Neural progenitor cell (in vitro differentiated cells): ENCODE results near the gene PTPN14. TPM values are rescaled to one million over a fixed set of nuclear protein-coding genes. Genes with fewer than 3 reads are reported as not detected.

Experiments used
- DNase-seq: peaks from one replicate; pipeline ENCODE4 v3.0.0-alpha.2; 2016; ENCODE audit warnings: low spot score
- H2AFZ ChIP-seq: fragments of 200-600 bp; sonication (generic); replicated peaks from 2 replicates; pipeline ENCODE4 v1.6.1; 2016; ENCODE audit warnings: antibody characterized with exemption
- H3F3A ChIP-seq: fragments of 200-600 bp; sonication (generic); 2 replicates; pipeline ENCODE4 v1.6.1; 2016; ENCODE audit warnings: antibody characterized with exemption, low read depth
- H3K27ac ChIP-seq: fragments of 200-600 bp; sonication (generic); 2 replicates; pipeline ENCODE4 v1.5.1; 2016; ENCODE audit warnings: mild to moderate bottlenecking
- H3K27me3 ChIP-seq: fragments of 200-600 bp; sonication (generic); 2 replicates; pipeline ENCODE4 v1.6.1; 2016; ENCODE audit warnings: mild to moderate bottlenecking, moderate library complexity
- H3K36me3 ChIP-seq: fragments of 200-600 bp; sonication (generic); 2 replicates; pipeline ENCODE4 v1.5.1; 2016
- H3K4me1 ChIP-seq: fragments of 200-600 bp; sonication (generic); 2 replicates; pipeline ENCODE4 v1.6.1; 2016; ENCODE audit warnings: mixed run types
- H3K4me2 ChIP-seq: fragments of 200-600 bp; sonication (generic); 2 replicates; pipeline ENCODE4 v1.6.1; 2016
- H3K4me3 ChIP-seq: fragments of 200-600 bp; sonication (generic); 2 replicates; pipeline ENCODE4 v1.5.1; 2016
- H3K79me2 ChIP-seq: fragments of 200-600 bp; sonication (generic); 2 replicates; pipeline ENCODE4 v1.6.1; 2016; ENCODE audit warnings: low read depth
- H3K9ac ChIP-seq: fragments of 200-600 bp; sonication (generic); 2 replicates; pipeline ENCODE4 v1.6.1; 2016
- H3K9me3 ChIP-seq: fragments of 200-600 bp; sonication (generic); 2 replicates; pipeline ENCODE4 v1.5.1; 2016; ENCODE audit warnings: low read depth
- H4K20me1 ChIP-seq: fragments of 200-600 bp; sonication (generic); 2 replicates; pipeline ENCODE4 v1.6.1; 2016; ENCODE audit warnings: low read depth
- H3K27ac Mint-ChIP-seq: 3 replicates; pipeline ENCODE4 v1.8.0; 2021; ENCODE audit warnings: mixed read lengths
- H3K27me3 Mint-ChIP-seq: 2 replicates; pipeline ENCODE4 v1.8.0; 2022; ENCODE audit warnings: low read depth, mild to moderate bottlenecking, inconsistent platforms, moderate library complexity, mixed read lengths; ENCODE audit not compliant: insufficient read depth
- H3K36me3 Mint-ChIP-seq: 3 replicates; pipeline ENCODE4 v1.8.0; 2021; ENCODE audit warnings: mixed read lengths
- H3K4me1 Mint-ChIP-seq: 3 replicates; pipeline ENCODE4 v1.8.0; 2021; ENCODE audit warnings: mixed read lengths
- H3K4me3 Mint-ChIP-seq: 3 replicates; pipeline ENCODE4 v1.8.0; 2021; ENCODE audit warnings: mild to moderate bottlenecking, moderate library complexity, mixed read lengths
- H3K9me3 Mint-ChIP-seq: 3 replicates; pipeline ENCODE4 v1.8.0; 2020; ENCODE audit warnings: mixed read lengths
- EZH2 ChIP-seq: fragments of 200-600 bp; sonication (generic); IDR thresholded peaks from 2 replicates; pipeline ENCODE4 v1.6.1; 2017; ENCODE audit warnings: antibody characterized with exemption, mild to moderate bottlenecking, moderate library complexity
- EZH2phosphoT487 ChIP-seq: fragments of 200-600 bp; sonication (generic); IDR thresholded peaks from 2 replicates; pipeline ENCODE4 v1.6.1; 2017; ENCODE audit warnings: antibody characterized with exemption
- total RNA-seq: library from RNA; depleted of rRNA; stranded (reverse); fragments of >200 nt; gene quantifications from 2 replicates; pipeline ENCODE4 v1.2.3, GENCODE V29; 2015; ENCODE audit warnings: low replicate concordance
- TF ChIP-seq, protein P1 (sequence below): fragments of 200-600 bp; sonication (generic); IDR thresholded peaks from 2 replicates; pipeline ENCODE4 v1.5.1; 2017; ENCODE audit warnings: antibody characterized with exemption, mild to moderate bottlenecking

Gene PTPN14
- total RNA-seq, 1 donor from 2014 or later: 28.3 TPM

DNA sequence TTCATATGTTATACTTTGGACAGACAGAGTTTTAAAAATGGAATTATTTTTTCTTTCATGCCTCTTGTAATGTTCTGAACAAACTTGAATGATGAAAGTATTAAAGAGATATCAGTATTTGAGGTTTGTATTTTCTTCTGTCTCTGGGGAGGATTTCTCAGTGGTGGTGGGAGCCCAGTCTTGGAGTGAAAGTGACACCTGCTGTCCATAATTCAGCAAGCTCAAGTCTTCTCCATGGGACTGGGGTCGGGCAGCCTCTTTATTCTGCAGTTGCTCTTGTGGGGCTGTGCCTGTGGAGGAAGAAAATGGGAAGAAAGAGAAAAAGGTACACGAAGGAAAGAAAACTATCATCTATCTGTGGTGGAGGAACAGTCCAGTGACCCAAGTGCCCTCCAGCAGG, 214.4 kb downstream of the PTPN14 start:
- TF ChIP-seq, protein P1, sequence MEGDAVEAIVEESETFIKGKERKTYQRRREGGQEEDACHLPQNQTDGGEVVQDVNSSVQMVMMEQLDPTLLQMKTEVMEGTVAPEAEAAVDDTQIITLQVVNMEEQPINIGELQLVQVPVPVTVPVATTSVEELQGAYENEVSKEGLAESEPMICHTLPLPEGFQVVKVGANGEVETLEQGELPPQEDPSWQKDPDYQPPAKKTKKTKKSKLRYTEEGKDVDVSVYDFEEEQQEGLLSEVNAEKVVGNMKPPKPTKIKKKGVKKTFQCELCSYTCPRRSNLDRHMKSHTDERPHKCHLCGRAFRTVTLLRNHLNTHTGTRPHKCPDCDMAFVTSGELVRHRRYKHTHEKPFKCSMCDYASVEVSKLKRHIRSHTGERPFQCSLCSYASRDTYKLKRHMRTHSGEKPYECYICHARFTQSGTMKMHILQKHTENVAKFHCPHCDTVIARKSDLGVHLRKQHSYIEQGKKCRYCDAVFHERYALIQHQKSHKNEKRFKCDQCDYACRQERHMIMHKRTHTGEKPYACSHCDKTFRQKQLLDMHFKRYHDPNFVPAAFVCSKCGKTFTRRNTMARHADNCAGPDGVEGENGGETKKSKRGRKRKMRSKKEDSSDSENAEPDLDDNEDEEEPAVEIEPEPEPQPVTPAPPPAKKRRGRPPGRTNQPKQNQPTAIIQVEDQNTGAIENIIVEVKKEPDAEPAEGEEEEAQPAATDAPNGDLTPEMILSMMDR: no peak
- no peak for TF ChIP-seq EZH2phosphoT487
- DNase-seq: no peak
- H3K27me3 Mint-ChIP-seq: peaks cover 7% of the 10 kb centered on the region
- Histone ChIP-seq H3K36me3 (no peaks in the 10 kb centered on the region), H4K20me1 (no peaks in the 10 kb centered on the region), H3K9ac (no peak overlapping the region), H3K9me3 (no peaks in the 10 kb centered on the region), H3K79me2 (no peaks in the 10 kb centered on the region), H2AFZ (no peak overlapping the region), H3K4me2 (no peak overlapping the region), H3K27me3 (no peaks in the 10 kb centered on the region), H3K4me1 (peaks cover 18% of the 10 kb centered on the region), H3K27ac (no peak overlapping the region), H3K4me3 (no peak overlapping the region), H3F3A (peaks cover 5% of the 10 kb centered on the region)
- no peaks in the 10 kb centered on the region for H3K9me3 Mint-ChIP-seq
- H3K4me3 Mint-ChIP-seq: no peak overlapping the region
- peaks cover 13% of the 10 kb centered on the region for H3K4me1 Mint-ChIP-seq
- H3K36me3 Mint-ChIP-seq: peaks cover 9% of the 10 kb centered on the region
- peak overlapping the region; percentile 82 for H3K27ac Mint-ChIP-seq

DNA sequence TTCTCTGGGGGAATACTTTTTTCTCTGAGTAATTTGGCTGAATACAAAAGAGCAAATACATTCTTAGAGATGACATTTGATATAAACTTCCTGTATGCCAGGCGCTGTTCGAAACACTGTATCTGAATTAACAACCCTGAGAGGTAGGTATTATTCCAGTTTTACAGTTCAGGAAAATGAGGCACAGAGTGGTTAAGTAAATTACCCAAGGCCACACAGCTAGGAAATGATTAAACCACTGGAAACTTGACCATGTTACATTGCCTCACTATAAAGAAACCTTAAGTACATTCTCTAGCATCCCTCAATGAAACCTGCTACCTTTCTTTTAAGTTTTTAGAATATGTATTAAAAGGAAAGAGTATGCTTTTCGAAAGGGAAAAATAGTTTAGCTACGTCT, 215.8 kb downstream of the PTPN14 start:
- Histone ChIP-seq H3K9me3 (no peaks in the 10 kb centered on the region), H3K27ac (no peak overlapping the region), H3K79me2 (no peaks in the 10 kb centered on the region), H3K4me2 (no peak overlapping the region), H2AFZ (no peak overlapping the region), H3K4me3 (no peak overlapping the region), H4K20me1 (no peaks in the 10 kb centered on the region), H3K36me3 (no peaks in the 10 kb centered on the region), H3F3A (peaks cover 5% of the 10 kb centered on the region), H3K27me3 (no peaks in the 10 kb centered on the region), H3K4me1 (peaks cover 18% of the 10 kb centered on the region), H3K9ac (no peak overlapping the region)
- Mint-ChIP-seq H3K27me3 (peaks cover 2% of the 10 kb centered on the region), H3K4me1 (peaks cover 13% of the 10 kb centered on the region), H3K9me3 (no peaks in the 10 kb centered on the region), H3K36me3 (peaks cover 3% of the 10 kb centered on the region), H3K4me3 (no peak overlapping the region), H3K27ac (no peak overlapping the region)
- TF ChIP-seq, protein P1: no peak
- no peak for TF ChIP-seq EZH2
- no peak for TF ChIP-seq EZH2phosphoT487
- no peak for DNase-seq

DNA sequence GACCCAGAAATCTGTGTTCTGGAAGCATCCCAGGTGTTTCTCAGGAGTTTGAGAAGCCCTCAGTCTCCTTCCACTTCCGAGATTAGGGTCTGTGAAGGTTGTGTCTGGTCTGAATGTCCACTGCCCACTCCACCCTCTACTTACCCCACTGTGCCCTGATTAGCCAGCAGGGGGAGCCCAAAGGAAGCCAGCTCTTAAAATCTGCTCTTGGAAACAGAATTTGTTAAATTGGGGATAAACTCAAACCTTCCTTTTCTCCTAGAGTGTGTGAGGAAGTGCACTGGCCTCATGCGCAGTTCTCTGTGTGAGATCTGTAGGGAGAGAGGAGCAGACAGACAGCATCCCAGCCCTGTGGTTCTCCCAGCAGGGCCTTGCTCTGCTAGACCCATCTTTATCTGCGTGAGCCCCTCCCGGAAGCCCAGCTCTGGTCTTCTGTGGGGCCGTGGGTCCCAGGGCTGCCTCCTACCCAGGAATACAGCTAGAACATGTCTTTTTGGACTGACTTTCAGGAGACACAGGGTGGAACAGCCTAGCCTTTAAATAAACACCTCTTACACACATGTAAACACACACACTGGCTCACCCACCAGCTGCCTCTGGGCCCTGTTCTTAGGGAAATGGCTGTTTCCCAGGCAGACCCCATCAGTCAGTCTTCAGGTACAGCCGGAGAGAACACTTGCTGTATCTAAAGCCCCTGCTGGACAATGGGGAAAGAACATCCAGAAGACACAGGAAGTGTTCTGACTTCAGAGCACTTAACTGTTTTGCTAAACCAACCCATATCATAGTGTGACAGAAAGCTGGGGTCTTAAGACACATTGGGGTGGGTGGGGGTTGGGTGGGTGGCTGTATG, 218.2 kb downstream of the PTPN14 start:
- Histone ChIP-seq H3K79me2 (no peaks in the 10 kb centered on the region), H3K4me1 (peaks cover 18% of the 10 kb centered on the region), H4K20me1 (no peaks in the 10 kb centered on the region), H3F3A (peaks cover 5% of the 10 kb centered on the region), H3K4me2 (no peak overlapping the region), H2AFZ (peak overlapping the region; percentile 91), H3K4me3 (no peak overlapping the region), H3K9ac (no peak overlapping the region), H3K36me3 (no peaks in the 10 kb centered on the region), H3K9me3 (no peaks in the 10 kb centered on the region), H3K27me3 (no peaks in the 10 kb centered on the region), H3K27ac (peak overlapping the region; percentile 36)
- DNase-seq: peak; percentile 56
- Mint-ChIP-seq H3K4me3 (no peak overlapping the region), H3K27me3 (peaks cover 2% of the 10 kb centered on the region), H3K4me1 (peaks cover 13% of the 10 kb centered on the region), H3K9me3 (no peaks in the 10 kb centered on the region), H3K27ac (no peak overlapping the region), H3K36me3 (peaks cover 3% of the 10 kb centered on the region)
- TF ChIP-seq, protein P1: peak; percentile 91
- no peak for TF ChIP-seq EZH2
